Body of pancreas (tissue), 4 donors: ENCODE results near the gene SNED1. TPM values are rescaled to one million over a fixed set of nuclear protein-coding genes. Genes with fewer than 3 reads are reported as not detected.

ENCODE experiments used
- ATAC-seq: fragments of 150-250 bp; one replicate; pipeline ENCODE4 v1.9.1; 2016
- DNase-seq, 4 donors: peaks; one replicate each; pipeline ENCODE4 v3.0.0-alpha.2; 2019
- H3K27ac ChIP-seq, 4 donors: fragments of 200-600 bp; sonication (generic); 1 replicate in 3 of 4; 2 replicates in 1 of 4; pipeline versions ENCODE4 v1.5.1 to v1.6.1; 2016 to 2019; ENCODE audit warnings: mild to moderate bottlenecking in 1 of 4, mixed read lengths in 1 of 4, moderate library complexity in 1 of 4
- H3K27me3 ChIP-seq, 2 donors: fragments of 200-600 bp; sonication (generic); one replicate each; pipeline ENCODE4 v1.6.0; 2016; ENCODE audit warnings: mild to moderate bottlenecking in 1 of 2
- H3K36me3 ChIP-seq, 2 donors: fragments of 200-600 bp; sonication (generic); replicated peaks in 1 of 2; 2 replicates each; pipeline ENCODE4 v1.5.1; 2016; ENCODE audit warnings: low read depth in 2 of 2; ENCODE audit not compliant: insufficient read depth in 1 of 2
- H3K4me1 ChIP-seq: fragments of 200-600 bp; sonication (generic); one replicate; pipeline ENCODE4 v1.6.0; 2016
- H3K4me3 ChIP-seq, 2 donors: fragments of 200-600 bp; sonication (generic); 1 replicate in 1 of 2; 2 replicates in 1 of 2; pipeline ENCODE4 v1.5.1; 2016 to 2019
- H3K9me3 ChIP-seq, 3 donors: fragments of 200-600 bp; sonication (generic); 1 replicate in 2 of 3; 2 replicates in 1 of 3; pipeline ENCODE4 v1.5.1; 2016
- CTCF ChIP-seq, 7 experiments: fragments of 450-650 bp in 4 of 7; fragments of 200-600 bp in 3 of 7; sonication (generic) in 3 of 7; IDR thresholded peaks; one replicate each; pipeline ENCODE4 v1.5.1; 2016 to 2019; ENCODE audit warnings: antibody characterized with exemption in 7 of 7
- POLR2A ChIP-seq, 3 donors: fragments of 450-650 bp; IDR thresholded peaks; one replicate each; pipeline ENCODE4 v1.6.1; 2016; ENCODE audit warnings: antibody characterized with exemption in 3 of 3, mild to moderate bottlenecking in 2 of 3
- WGBS, 2 donors: methylation state at CpG; one replicate each; pipeline ENCODE4 v1.1.5; 2017; 5-methylcytosine and 5-hydroxymethylcytosine counted together
- intact Hi-C: fragments of 100-400 bp; cut with DNase I; formaldehyde crosslinking; loops from one replicate; pipeline ENCODE4 v1.15.1; 2023
- total RNA-seq, 2 donors: library from RNA; depleted of rRNA; stranded (reverse); fragments of >200 nt; gene quantifications; one replicate each; pipeline ENCODE4 v1.1.0, GENCODE V29; 2016

SNED1 gene
- total RNA-seq, 2 donors from 2014 or later, result 13.5 to 33.0 TPM

GRCh38 chr2:241125626-241126025 lies 127.2 kb downstream of the SNED1 start:
- WGBS, 2 donors, result 91 to 93% methylated on average over 10 to 13 of the region's 13 CpGs

GRCh38 chr2:241126201-241126611 lies 127.8 kb downstream of the SNED1 start:
- TF ChIP-seq POLR2A (IDR thresholded peaks at IDR 0.05) (no peak), CTCF (IDR thresholded peaks at IDR 0.05) (no peak)
- no peaks in the 10 kb centered on the region for H3K4me1 ChIP-seq
- DNase-seq (no peak), ATAC-seq (no peak)
- H3K4me3 ChIP-seq, result no peak overlapping the region
- intact Hi-C loops, result no loop called here
- no peaks in the 10 kb centered on the region for H3K36me3 ChIP-seq
- no peaks in the 10 kb centered on the region for H3K9me3 ChIP-seq
- WGBS, 2 donors, result 73 to 84% methylated on average over 11 to 21 of the region's 21 CpGs
- H3K27ac ChIP-seq, result no peak overlapping the region
- H3K27me3 ChIP-seq, result no peaks in the 10 kb centered on the region

More at GRCh38 chr2:241125626-241126025, 127.2 kb downstream of the SNED1 start:
- no peak for DNase-seq
- intact Hi-C loops, result no loop called here
- H3K4me1 ChIP-seq, result no peaks in the 10 kb centered on the region
- TF ChIP-seq POLR2A (IDR thresholded peaks at IDR 0.05) (no peak), CTCF (IDR thresholded peaks at IDR 0.05) (no peak)
- no peak for ATAC-seq
- H3K9me3 ChIP-seq, result no peaks in the 10 kb centered on the region
- H3K27ac ChIP-seq, result no peak overlapping the region
- no peak overlapping the region for H3K4me3 ChIP-seq
- H3K27me3 ChIP-seq, result no peaks in the 10 kb centered on the region
- no peaks in the 10 kb centered on the region for H3K36me3 ChIP-seq

GRCh38 chr2:241126771-241127202 lies 128.4 kb downstream of the SNED1 start:
- TF ChIP-seq POLR2A (IDR thresholded peaks at IDR 0.05), result no peak
- TF ChIP-seq CTCF (IDR thresholded peaks at IDR 0.05), result no peak
- Histone ChIP-seq H3K9me3 (no peaks in the 10 kb centered on the region), H3K4me1 (no peaks in the 10 kb centered on the region), H3K4me3 (no peak overlapping the region), H3K36me3 (no peaks in the 10 kb centered on the region), H3K27me3 (no peaks in the 10 kb centered on the region), H3K27ac (no peak overlapping the region)
- ATAC-seq (no peak), DNase-seq (no peak)
- intact Hi-C loops, result no loop called here
- WGBS, 2 donors, result 93 to 98% methylated on average over 9 to 18 of the region's 18 CpGs

- TF ChIP-seq POLR2A (IDR thresholded peaks at IDR 0.05) (no peak), CTCF (IDR thresholded peaks at IDR 0.05) (no peak)
- no peak overlapping the region for H3K27ac ChIP-seq
- DNase-seq (no peak), ATAC-seq (no peak)
- WGBS, 2 donors, result 89 to 90% methylated on average over 7 to 8 of the region's 8 CpGs
- H3K4me3 ChIP-seq, result no peak overlapping the region
- no peaks in the 10 kb centered on the region for H3K9me3 ChIP-seq
- no peaks in the 10 kb centered on the region for H3K36me3 ChIP-seq
- H3K4me1 ChIP-seq, result no peaks in the 10 kb centered on the region
- H3K27me3 ChIP-seq, result no peaks in the 10 kb centered on the region
- intact Hi-C loops, result no loop called here
Observed at GRCh38 chr2:241128266-241128665, 129.8 kb downstream of the SNED1 start.

- ATAC-seq, result no peak
- no peak overlapping the region for H3K4me3 ChIP-seq
- no peak overlapping the region for H3K27ac ChIP-seq
- TF ChIP-seq CTCF (IDR thresholded peaks at IDR 0.05) (no peak), POLR2A (IDR thresholded peaks at IDR 0.05) (no peak)
- no peaks in the 10 kb centered on the region for H3K27me3 ChIP-seq
- H3K4me1 ChIP-seq, result no peaks in the 10 kb centered on the region
- intact Hi-C loops, result no loop called here
- no peak for DNase-seq
- H3K36me3 ChIP-seq, result no peaks in the 10 kb centered on the region
- no peaks in the 10 kb centered on the region for H3K9me3 ChIP-seq
- 83 to 88% methylated on average over 8 to 11 of the region's 12 CpGs for WGBS, 2 donors
Observed at GRCh38 chr2:241129086-241129871, 130.9 kb downstream of the SNED1 start.
